IMR-90 (cell line): ENCODE data around the gene UBE2QL1. TPM values are rescaled to one million over a fixed set of nuclear protein-coding genes. Genes with fewer than 3 reads are reported as not detected.

Experiments
- ATAC-seq: fragments of 200-7000 bp; cut with Tn5 transposase; 2 replicates; pipeline ENCODE4 v1.9.1; 2020; ENCODE audit warnings: low read depth, mild to moderate bottlenecking, moderate library complexity
- BruUV-seq: library from RNA; stranded (reverse); fragments of 400-500 nt; replicated peaks from 2 replicates; lab custom pipeline; 2021; lab: Mats Ljungman, UMichigan
- CTCF ChIA-PET: fragments of 300-600 bp; formaldehyde crosslinking; extraction: SDS; loops from one replicate; lab custom pipeline; 2021; ENCODE audit warnings: antibody characterized with exemption; lab: Yijun Ruan, JAX
- POLR2A ChIA-PET: fragments of 300-600 bp; sonication (Branson Sonifier 250); formaldehyde crosslinking; loops from one replicate; lab custom pipeline; 2022; ENCODE audit warnings: antibody characterized with exemption; ENCODE audit not compliant: unreplicated experiment; lab: Charles Lee
- DNase-seq: peaks from one replicate; pipeline ENCODE4 v3.0.0; 2013
- H2AFZ ChIP-seq: replicated peaks from 2 replicates; pipeline ENCODE3; 2013; ENCODE audit warnings: low read length, mild to moderate bottlenecking; ENCODE audit not compliant: poor library complexity
- H2AK5ac ChIP-seq: 2 replicates; pipeline ENCODE4 v1.6.1; 2013; ENCODE audit warnings: low read depth, low read length, inconsistent platforms
- H2AK9ac ChIP-seq: replicated peaks from 2 replicates; pipeline ENCODE3; 2013; ENCODE audit warnings: mild to moderate bottlenecking, low read depth, low read length, moderate library complexity; ENCODE audit not compliant: poor library complexity
- H2BK120ac ChIP-seq: 2 replicates; pipeline ENCODE4 v1.6.1; 2013; ENCODE audit warnings: low read depth, low read length, inconsistent platforms
- H2BK15ac ChIP-seq: 3 replicates; pipeline ENCODE4 v1.6.1; 2013; ENCODE audit warnings: low read depth, low read length, inconsistent platforms
- H2BK20ac ChIP-seq: 2 replicates; pipeline ENCODE4 v1.6.1; 2013; ENCODE audit warnings: low read depth, mild to moderate bottlenecking, inconsistent platforms, low read length, moderate library complexity
- H2BK5ac ChIP-seq: 2 replicates; pipeline ENCODE4 v1.6.1; 2013; ENCODE audit warnings: mild to moderate bottlenecking, low read depth, low read length, inconsistent platforms; ENCODE audit not compliant: poor library complexity, severe bottlenecking
- H3K14ac ChIP-seq: replicated peaks from 2 replicates; pipeline ENCODE4 v1.6.1; 2013; ENCODE audit warnings: low read depth, low read length, inconsistent platforms
- H3K18ac ChIP-seq: 2 replicates; pipeline ENCODE4 v1.6.1; 2013; ENCODE audit warnings: low read depth, low read length, control low read depth
- H3K23ac ChIP-seq: 2 replicates; pipeline ENCODE4 v1.6.1; 2013; ENCODE audit warnings: low read depth, low read length, inconsistent platforms
- H3K27ac ChIP-seq: 2 replicates; pipeline ENCODE4 v1.5.1; 2013; ENCODE audit warnings: mild to moderate bottlenecking, control low read depth, low read length; ENCODE audit not compliant: insufficient read depth
- H3K27me3 ChIP-seq: 2 replicates; pipeline ENCODE4 v1.6.1; 2013; ENCODE audit warnings: low read length; ENCODE audit not compliant: control insufficient read depth, insufficient read depth
- H3K36me3 ChIP-seq: 2 replicates; pipeline ENCODE4 v1.6.1; 2013; ENCODE audit warnings: low read length, mixed read lengths; ENCODE audit not compliant: control insufficient read depth, insufficient read depth
- H3K4ac ChIP-seq: 2 replicates; pipeline ENCODE4 v1.6.1; 2013; ENCODE audit warnings: low read depth, low read length, inconsistent platforms
- H3K4me1 ChIP-seq: 2 replicates; pipeline ENCODE4 v1.6.1; 2013; ENCODE audit warnings: low read length, mixed read lengths; ENCODE audit not compliant: control insufficient read depth, insufficient read depth
- H3K4me2 ChIP-seq: 2 replicates; pipeline ENCODE4 v1.6.1; 2013; ENCODE audit warnings: low read depth, mild to moderate bottlenecking, control low read depth, low read length, moderate library complexity
- H3K4me3 ChIP-seq: 2 replicates; pipeline ENCODE4 v1.5.1; 2013; ENCODE audit warnings: low read depth, mild to moderate bottlenecking, control low read depth, low read length, moderate library complexity; ENCODE audit not compliant: insufficient read depth
- H3K56ac ChIP-seq: 2 replicates; pipeline ENCODE4 v1.6.1; 2013; ENCODE audit warnings: low read length, inconsistent platforms; ENCODE audit not compliant: insufficient read depth; ENCODE audit errors: extremely low read depth
- H3K79me1 ChIP-seq, 2 experiments: 2 replicates each; pipeline ENCODE4 v1.6.1; 2013; ENCODE audit warnings: low read length in 2 of 2, inconsistent platforms in 1 of 2, low read depth in 1 of 2
- H3K9ac ChIP-seq: 2 replicates; pipeline ENCODE4 v1.6.1; 2013; ENCODE audit warnings: low read depth, low read length, control low read depth
- H3K9me1 ChIP-seq: 2 replicates; pipeline ENCODE4 v1.6.1; 2013; ENCODE audit warnings: low read length, inconsistent platforms; ENCODE audit not compliant: insufficient read depth
- H3K9me3 ChIP-seq: 2 replicates; pipeline ENCODE4 v1.6.1; 2013; ENCODE audit warnings: low read length; ENCODE audit not compliant: control insufficient read depth, insufficient read depth
- H4K20me1 ChIP-seq: 2 replicates; pipeline ENCODE4 v1.6.1; 2013; ENCODE audit warnings: low read length, inconsistent platforms; ENCODE audit not compliant: insufficient read depth
- H4K5ac ChIP-seq: 2 replicates; pipeline ENCODE4 v1.6.1; 2013; ENCODE audit warnings: mild to moderate bottlenecking, low read depth, low read length, control low read depth
- H4K8ac ChIP-seq, 2 experiments: 2 replicates each; pipeline ENCODE4 v1.6.1; 2013; ENCODE audit warnings: low read depth in 2 of 2, low read length in 2 of 2, control low read depth in 1 of 2, inconsistent platforms in 1 of 2
- H4K91ac ChIP-seq: 2 replicates; pipeline ENCODE4 v1.6.1; 2013; ENCODE audit warnings: low read depth, low read length, inconsistent platforms; ENCODE audit not compliant: insufficient read depth
- BHLHE40 ChIP-seq: fragments of 150-350 bp; IDR thresholded peaks from 2 replicates; pipeline ENCODE4 v1.6.1; 2016; ENCODE audit warnings: mild to moderate bottlenecking, low read depth, low read length
- MAZ ChIP-seq: IDR thresholded peaks from 2 replicates; pipeline ENCODE4 v1.6.1; 2012; ENCODE audit warnings: low read depth, mild to moderate bottlenecking, low read length, improper control_type of control experiment, moderate library complexity, borderline replicate concordance
- MXI1 ChIP-seq: IDR thresholded peaks from 2 replicates; pipeline ENCODE4 v1.6.1; 2012; ENCODE audit warnings: low read depth, mild to moderate bottlenecking, low read length, moderate library complexity, borderline replicate concordance
- POLR2A ChIP-seq: IDR thresholded peaks from 2 replicates; pipeline ENCODE4 v1.6.1; 2012; ENCODE audit warnings: mild to moderate bottlenecking, low read depth, low read length
- RAD21 ChIP-seq: IDR thresholded peaks from 2 replicates; pipeline ENCODE4 v1.6.1; 2012; ENCODE audit warnings: low read length, improper control_type of control experiment
- RFX5 ChIP-seq: IDR thresholded peaks from 2 replicates; pipeline ENCODE4 v1.8.0; 2012; ENCODE audit warnings: low read depth, mild to moderate bottlenecking, low read length, moderate library complexity
- SMC3 ChIP-seq: fragments of 150-350 bp; IDR thresholded peaks from 2 replicates; pipeline ENCODE4 v1.6.1; 2016; ENCODE audit warnings: low read depth, mild to moderate bottlenecking, antibody characterized with exemption, low read length, moderate library complexity
- WGBS, 2 experiments: methylation state at CpG; one replicate each; pipeline versions ENCODE4 v1.1.5 to v1.1.7; 2013; ENCODE audit warnings: missing lambda C conversion rate in 2 of 2; ENCODE audit not compliant: insufficient read length in 1 of 2; ENCODE audit errors: extremely low coverage in 2 of 2; 5-methylcytosine and 5-hydroxymethylcytosine counted together
- dilution Hi-C: fragments of 300-500 bp; cut with HindIII; formaldehyde crosslinking; loops from one replicate; pipeline ENCODE4 v1.14.3; 2018; ENCODE audit warnings: low sequenced_read_pairs; ENCODE audit not compliant: unreplicated experiment
- in situ Hi-C: fragments of 300-500 bp; cut with MboI; formaldehyde crosslinking; loops from 3 replicates; pipeline ENCODE4 v1.14.3; 2019; ENCODE audit warnings: low sequenced_read_pairs, inconsistent platforms, mixed read lengths
- intact Hi-C: fragments of 100-400 bp; cut with micrococcal nuclease; formaldehyde crosslinking; loops from 2 replicates; pipeline ENCODE4 v1.10.0; 2022
- polyA plus RNA-seq, 3 experiments: library from polyadenylated mRNA; depleted of rRNA; stranded (reverse); fragments of >200 nt; gene quantifications; 2 replicates each; pipeline ENCODE4 v1.2.3, GENCODE V29; 2012; ENCODE audit warnings: low replicate concordance in 1 of 3
- total RNA-seq: library from RNA; depleted of rRNA; stranded (reverse); fragments of >200 nt; gene quantifications from 2 replicates; pipeline ENCODE4 v1.2.3, GENCODE V29; 2012

The UBE2QL1 gene
- total and polyA plus RNA-seq, 2 of the 4 experiments (the other 2 are of a cell fraction) = not detected

DNA sequence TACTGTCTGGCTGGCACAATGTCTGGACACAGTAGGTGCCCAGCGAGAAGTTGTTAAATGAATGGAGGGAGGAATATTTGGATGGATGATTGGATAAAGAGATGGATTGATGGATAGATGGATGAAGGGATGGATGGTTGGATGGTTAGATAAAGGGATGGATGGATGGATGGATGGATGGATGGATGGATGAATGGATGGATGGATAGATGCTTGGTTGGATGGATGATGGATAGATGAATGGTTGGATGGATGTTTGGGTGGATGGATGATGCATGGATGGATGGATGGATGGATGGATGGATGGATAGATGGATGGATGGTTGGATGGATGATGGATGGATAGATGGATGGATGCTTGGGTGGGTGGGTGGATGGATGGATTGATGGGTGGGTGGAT lies 90.4 kb downstream of the UBE2QL1 start:
- Histone ChIP-seq H2BK15ac (no peak overlapping the region), H2AK9ac (no peak overlapping the region), H3K4ac (no peak overlapping the region), H2BK5ac (no peak overlapping the region), H3K9me1 (no peaks in the 10 kb centered on the region), H3K79me1 (no peaks in the 10 kb centered on the region), H4K8ac (no peak overlapping the region), H3K23ac (no peak overlapping the region), H3K9me3 (no peaks in the 10 kb centered on the region), H3K14ac (no peak overlapping the region), H3K4me1 (no peaks in the 10 kb centered on the region), H4K20me1 (no peaks in the 10 kb centered on the region), H2AK5ac (no peak overlapping the region), H4K5ac (no peak overlapping the region), H3K56ac (no peak overlapping the region), H3K36me3 (no peaks in the 10 kb centered on the region), H2BK120ac (no peak overlapping the region), H3K27me3 (no peaks in the 10 kb centered on the region), H2AFZ (no peak overlapping the region), H3K27ac (no peak overlapping the region), H3K9ac (no peak overlapping the region), H2BK20ac (no peak overlapping the region), H3K4me3 (no peak overlapping the region), H3K18ac (no peak overlapping the region), H4K91ac (no peak overlapping the region), H3K4me2 (no peak overlapping the region)
- DNase-seq (no peak), ATAC-seq (no peak)
- dilution Hi-C loops (no loop called here), in situ Hi-C loops (no loop called here), intact Hi-C loops (no loop called here)
- CTCF ChIA-PET = no interaction called here
- POLR2A ChIA-PET = no interaction called here
- BruUV-seq = no TSS peak
- TF ChIP-seq MAZ = no peak
- no peak for TF ChIP-seq BHLHE40
- TF ChIP-seq MXI1 = no peak
- TF ChIP-seq RFX5 = no peak
- TF ChIP-seq RAD21 = no peak
- no peak for TF ChIP-seq SMC3
- TF ChIP-seq POLR2A = no peak
- WGBS, 2 experiments = 29 to 100% methylated on average over 1 of the region's 1 CpG
